Thyroid gland (tissue), 4 donors: ENCODE measurements around the gene NOP53.

ENCODE experiments used
- CTCF ChIP-seq, 6 experiments: fragments of 200-600 bp in 3 of 6; fragments of 450-650 bp in 3 of 6; sonication (generic) in 3 of 6; IDR thresholded peaks; one replicate each; pipeline ENCODE4 v1.5.1; 2016 to 2019; ENCODE audit warnings: antibody characterized with exemption in 6 of 6, mild to moderate bottlenecking in 2 of 6, inconsistent platforms in 1 of 6, moderate library complexity in 1 of 6
- POLR2A ChIP-seq, 2 donors: fragments of 450-650 bp; IDR thresholded peaks; one replicate each; pipeline ENCODE4 v1.6.1; 2017; ENCODE audit warnings: antibody characterized with exemption in 2 of 2, mild to moderate bottlenecking in 2 of 2, moderate library complexity in 1 of 2

DNA sequence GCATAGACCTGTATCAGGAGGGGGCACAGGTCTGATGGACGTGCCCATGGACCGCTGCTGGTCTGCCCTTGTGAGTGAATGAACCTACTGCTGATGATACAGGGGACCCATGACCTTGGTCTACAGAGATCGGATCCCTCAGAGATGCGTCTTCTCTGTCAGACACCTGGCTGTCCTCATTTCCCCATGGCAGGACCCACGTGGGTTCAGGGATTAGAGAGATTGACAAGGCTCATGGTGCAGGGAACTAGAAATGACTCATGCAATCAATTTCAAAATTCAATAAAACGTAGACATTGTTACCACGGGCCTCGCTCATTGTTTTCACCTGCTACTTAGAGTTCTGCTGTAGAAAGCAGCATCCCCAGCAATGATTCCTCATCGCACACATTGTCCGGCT is 60.0 kb downstream of the NOP53 start:
- TF ChIP-seq CTCF (IDR thresholded peaks at IDR 0.05) = no peak
- no peak for TF ChIP-seq POLR2A (IDR thresholded peaks at IDR 0.05)
